B cell (primary cell): Measurements from ENCODE around the gene RWDD4.

Experiments
- CTCF ChIP-seq: fragments of 200-600 bp; IDR thresholded peaks from one replicate; pipeline ENCODE4 v1.8.0; 2022; ENCODE audit warnings: antibody characterized with exemption, mild to moderate bottlenecking
- EZH2 ChIP-seq: IDR thresholded peaks from 2 replicates; pipeline ENCODE4 v1.6.1; 2012; ENCODE audit warnings: borderline replicate concordance, low read depth, mild to moderate bottlenecking, moderate library complexity, low read length; ENCODE audit not compliant: insufficient read depth, poor library complexity, severe bottlenecking

DNA sequence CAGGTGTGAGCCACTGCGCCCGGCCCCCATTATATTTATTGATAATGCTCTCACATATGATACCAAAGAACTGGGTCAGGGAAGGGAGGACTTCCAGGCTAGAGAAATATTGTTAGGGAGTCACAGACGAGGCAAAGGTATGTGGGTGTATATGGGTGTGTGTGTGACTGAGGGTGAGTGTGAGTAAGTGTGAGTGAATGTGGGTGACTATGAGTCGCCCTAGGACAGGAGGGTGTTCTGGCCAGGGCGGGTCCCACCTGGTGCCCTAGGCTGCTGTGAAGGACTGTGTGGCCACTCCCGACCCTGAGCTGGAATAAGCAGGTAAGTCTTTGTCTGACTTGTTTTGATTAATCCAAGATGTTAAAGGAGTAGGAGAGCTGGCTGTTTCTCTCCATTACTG lies 34.4 kb downstream of the RWDD4 start:
- no peak for TF ChIP-seq EZH2
- no peak for TF ChIP-seq CTCF
